CD4-positive, alpha-beta T cell (primary cell): ENCODE results near the gene EXO1. TPM values are rescaled to one million over a fixed set of nuclear protein-coding genes. Genes with fewer than 3 reads are reported as not detected.

Experiments
- ATAC-seq: fragments of 200-7000 bp; cut with Tn5 transposase; one replicate; pipeline ENCODE4 v1.10.0; 2022; ENCODE audit warnings: mild to moderate bottlenecking; ENCODE audit not compliant: poor library complexity
- CTCF ChIA-PET: fragments of 350-600 bp; sonication (Branson Sonifier 250); formaldehyde crosslinking; loops from one replicate; lab custom pipeline; 2021; ENCODE audit warnings: antibody characterized with exemption, inconsistent platforms; lab: Charles Lee
- POLR2A ChIA-PET: fragments of 350-600 bp; sonication (Branson Sonifier 250); formaldehyde crosslinking; loops from one replicate; lab custom pipeline; 2021; ENCODE audit warnings: antibody characterized with exemption, inconsistent platforms; lab: Charles Lee
- DNase-seq, 14 experiments: peaks; one replicate each; pipeline ENCODE4 v3.0.0-alpha.2; 2013 to 2020; ENCODE audit warnings: mixed read lengths in 2 of 14
- H3K27ac ChIP-seq, 2 donors: one replicate each; pipeline versions ENCODE4 v1.5.1 to v1.7.0; 2013; ENCODE audit warnings: low read length in 2 of 2, low read depth in 1 of 2, mild to moderate bottlenecking in 1 of 2
- H3K27me3 ChIP-seq, 2 experiments: 1 replicate in 1 of 2; 2 replicates in 1 of 2; pipeline versions ENCODE4 v1.6.1 to v1.7.0; 2013; ENCODE audit warnings: low read length in 2 of 2, control low read depth in 1 of 2, mild to moderate bottlenecking in 1 of 2, moderate library complexity in 1 of 2; ENCODE audit not compliant: insufficient read depth in 2 of 2, control insufficient read depth in 1 of 2
- H3K36me3 ChIP-seq: one replicate; pipeline ENCODE4 v1.6.1; 2013; ENCODE audit warnings: low read length, control low read depth; ENCODE audit not compliant: insufficient read depth
- H3K4me1 ChIP-seq: one replicate; pipeline ENCODE4 v1.6.1; 2013; ENCODE audit warnings: low read length, control low read depth; ENCODE audit not compliant: insufficient read depth
- H3K4me3 ChIP-seq: one replicate; pipeline ENCODE4 v1.5.1; 2013; ENCODE audit warnings: mild to moderate bottlenecking, low read length, moderate library complexity
- H3K9me3 ChIP-seq, 2 experiments: 1 replicate in 1 of 2; 2 replicates in 1 of 2; pipeline versions ENCODE4 v1.6.1 to v1.7.0; 2013; ENCODE audit warnings: low read length in 2 of 2, mild to moderate bottlenecking in 2 of 2, control low read depth in 1 of 2, moderate library complexity in 1 of 2; ENCODE audit not compliant: control insufficient read depth in 1 of 2, insufficient read depth in 1 of 2
- H3K27ac Mint-ChIP-seq: one replicate; pipeline ENCODE4 v1.8.0; 2020; ENCODE audit warnings: mixed read lengths
- H3K27me3 Mint-ChIP-seq: one replicate; pipeline ENCODE4 v1.8.0; 2021; ENCODE audit warnings: mixed read lengths
- H3K36me3 Mint-ChIP-seq: one replicate; pipeline ENCODE4 v1.8.0; 2021; ENCODE audit warnings: low read depth, mixed read lengths
- H3K4me1 Mint-ChIP-seq: one replicate; pipeline ENCODE4 v1.8.0; 2021; ENCODE audit warnings: low read depth, mixed read lengths
- H3K4me3 Mint-ChIP-seq: one replicate; pipeline ENCODE4 v1.8.0; 2020; ENCODE audit warnings: mild to moderate bottlenecking, mixed read lengths
- H3K9me3 Mint-ChIP-seq: one replicate; pipeline ENCODE4 v1.8.0; 2020; ENCODE audit warnings: mixed read lengths
- intact Hi-C, 2 experiments: fragments of 100-400 bp; cut with DNase I in 1 of 2; cut with micrococcal nuclease in 1 of 2; formaldehyde crosslinking; loops; one replicate each; pipeline versions ENCODE4 v1.15.1 to v1.9.0; 2023 to 2025; cut with DNase I, micrococcal nuclease
- total RNA-seq, 174 experiments: library from RNA in 2 of 174; stranded (reverse) in 2 of 174; gene quantifications; one replicate each; pipeline ENCODE4 v1.2.3 and lab custom pipeline; 2021 to 2026
- TF ChIP-seq, protein P1 (sequence below): fragments of 200-600 bp; IDR thresholded peaks from one replicate; pipeline ENCODE4 v1.8.0; 2022; ENCODE audit warnings: antibody characterized with exemption, mild to moderate bottlenecking

Gene EXO1
- total RNA-seq, 2 experiments from 2014 or later = 0.25 to 1.1 TPM

DNA sequence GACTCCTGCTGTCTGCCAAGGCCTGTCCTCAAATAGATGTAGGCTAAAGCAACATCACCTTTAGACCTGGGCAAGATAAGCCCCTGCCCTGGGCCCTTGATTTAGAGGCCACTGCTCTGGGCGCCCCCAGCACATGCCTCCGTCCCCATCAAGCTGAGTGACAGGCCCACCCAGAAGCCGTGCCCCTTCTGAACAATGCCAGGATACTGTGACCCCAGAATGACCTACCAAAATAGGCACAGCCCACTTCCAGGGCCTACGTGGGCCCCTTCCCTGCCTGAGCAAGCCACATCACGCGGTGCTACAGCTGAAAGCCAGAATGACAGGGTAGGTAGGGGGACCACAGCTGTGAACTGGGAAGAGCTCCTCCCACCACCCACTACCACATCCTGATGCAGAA lies 84.8 kb downstream of the EXO1 start:
- Mint-ChIP-seq H3K9me3 (no peaks in the 10 kb centered on the region), H3K27ac (no peak overlapping the region), H3K27me3 (no peaks in the 10 kb centered on the region), H3K4me1 (no peaks in the 10 kb centered on the region), H3K36me3 (no peaks in the 10 kb centered on the region), H3K4me3 (no peak overlapping the region)
- ChIA-PET CTCF (no interaction called here), POLR2A (no interaction called here)
- H3K27me3 ChIP-seq = no peaks in the 10 kb centered on the region
- H3K4me3 ChIP-seq = no peak overlapping the region
- TF ChIP-seq, protein P1, sequence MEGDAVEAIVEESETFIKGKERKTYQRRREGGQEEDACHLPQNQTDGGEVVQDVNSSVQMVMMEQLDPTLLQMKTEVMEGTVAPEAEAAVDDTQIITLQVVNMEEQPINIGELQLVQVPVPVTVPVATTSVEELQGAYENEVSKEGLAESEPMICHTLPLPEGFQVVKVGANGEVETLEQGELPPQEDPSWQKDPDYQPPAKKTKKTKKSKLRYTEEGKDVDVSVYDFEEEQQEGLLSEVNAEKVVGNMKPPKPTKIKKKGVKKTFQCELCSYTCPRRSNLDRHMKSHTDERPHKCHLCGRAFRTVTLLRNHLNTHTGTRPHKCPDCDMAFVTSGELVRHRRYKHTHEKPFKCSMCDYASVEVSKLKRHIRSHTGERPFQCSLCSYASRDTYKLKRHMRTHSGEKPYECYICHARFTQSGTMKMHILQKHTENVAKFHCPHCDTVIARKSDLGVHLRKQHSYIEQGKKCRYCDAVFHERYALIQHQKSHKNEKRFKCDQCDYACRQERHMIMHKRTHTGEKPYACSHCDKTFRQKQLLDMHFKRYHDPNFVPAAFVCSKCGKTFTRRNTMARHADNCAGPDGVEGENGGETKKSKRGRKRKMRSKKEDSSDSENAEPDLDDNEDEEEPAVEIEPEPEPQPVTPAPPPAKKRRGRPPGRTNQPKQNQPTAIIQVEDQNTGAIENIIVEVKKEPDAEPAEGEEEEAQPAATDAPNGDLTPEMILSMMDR = no peak
- no peaks in the 10 kb centered on the region for H3K36me3 ChIP-seq
- no peak for DNase-seq
- intact Hi-C loops = no loop called here
- no peaks in the 10 kb centered on the region for H3K9me3 ChIP-seq
- no peaks in the 10 kb centered on the region for H3K4me1 ChIP-seq
- no peak for ATAC-seq
- H3K27ac ChIP-seq = no peak overlapping the region

DNA sequence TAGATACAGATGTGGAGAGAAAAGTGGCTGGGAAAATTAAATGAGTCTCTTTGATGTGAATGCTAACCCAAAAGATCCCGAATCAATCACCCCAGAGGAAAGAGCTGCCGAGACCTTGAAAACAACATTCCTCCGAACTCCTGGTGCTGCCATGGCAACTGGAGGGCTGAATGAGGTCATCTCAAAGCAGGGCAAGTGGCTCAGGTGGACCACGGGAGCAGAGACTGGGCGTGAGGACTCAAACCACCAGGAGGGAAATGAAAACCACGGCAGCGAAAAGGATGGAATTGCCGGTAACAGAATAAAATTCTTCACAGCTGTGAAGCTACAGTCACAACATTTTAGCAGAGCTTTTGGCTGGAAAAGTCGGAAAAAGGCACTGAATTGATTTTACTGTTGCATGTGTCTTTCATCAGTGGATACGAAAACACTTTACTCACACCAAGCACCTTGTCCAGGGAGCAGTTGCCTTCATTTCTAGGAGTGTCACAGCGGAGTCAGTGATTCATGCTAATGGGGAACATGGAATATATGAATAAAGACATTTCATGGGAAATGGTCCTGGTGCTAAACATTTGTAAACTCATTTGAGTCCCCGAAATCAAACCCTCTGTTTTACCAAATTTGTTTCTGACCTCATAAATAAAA lies 86.3 kb downstream of the EXO1 start:
- intact Hi-C loops = no loop called here
- peaks cover 3% of the 10 kb centered on the region for H3K9me3 Mint-ChIP-seq
- POLR2A ChIA-PET = no interaction called here

DNA sequence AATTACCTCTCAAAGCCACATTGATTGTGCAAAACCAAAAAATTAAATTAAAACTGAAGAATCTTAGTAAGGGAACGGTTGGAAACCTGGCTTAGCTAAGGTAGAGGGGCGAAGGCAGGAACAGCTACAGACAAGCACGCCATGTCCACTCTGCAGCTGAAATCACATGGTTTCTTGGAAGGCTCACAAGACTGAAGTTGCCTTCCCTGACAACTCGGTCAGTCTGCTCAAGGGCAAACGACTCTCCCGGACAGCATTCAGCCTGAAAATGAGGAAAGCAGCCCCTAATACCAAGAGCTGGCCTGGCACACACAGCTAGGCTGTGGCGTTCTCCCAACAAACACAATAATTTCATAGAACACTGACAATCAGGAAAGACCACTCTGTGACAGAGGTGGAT lies 86.9 kb downstream of the EXO1 start:
- ATAC-seq (no peak), DNase-seq (no peak)
- Mint-ChIP-seq H3K9me3 (peaks cover 3% of the 10 kb centered on the region), H3K4me3 (no peak overlapping the region), H3K27ac (no peak overlapping the region), H3K27me3 (no peaks in the 10 kb centered on the region), H3K4me1 (no peaks in the 10 kb centered on the region), H3K36me3 (no peaks in the 10 kb centered on the region)
- no peaks in the 10 kb centered on the region for H3K36me3 ChIP-seq
- TF ChIP-seq, protein P1 = no peak
- POLR2A ChIA-PET = no interaction called here
- CTCF ChIA-PET = interaction anchor here (0.6 kb wide), 1 partner anchor 13 kb away, joined by 3 read pairs; no protein-coding TSS in a partner anchor
- no peaks in the 10 kb centered on the region for H3K27me3 ChIP-seq
- no peaks in the 10 kb centered on the region for H3K4me1 ChIP-seq
- no peak overlapping the region for H3K27ac ChIP-seq
- intact Hi-C loops = no loop called here
- H3K9me3 ChIP-seq = peaks cover 0 to 4% of the 10 kb centered on the region in 2 experiments
- no peak overlapping the region for H3K4me3 ChIP-seq

More for the DNA sequence above, 86.3 kb downstream of the EXO1 start:
- H3K27ac ChIP-seq = no peak overlapping the region
- H3K9me3 ChIP-seq = peaks cover 0 to 4% of the 10 kb centered on the region in 2 experiments
- Mint-ChIP-seq H3K36me3 (no peaks in the 10 kb centered on the region), H3K27me3 (no peaks in the 10 kb centered on the region), H3K27ac (no peak overlapping the region), H3K4me3 (no peak overlapping the region), H3K4me1 (no peaks in the 10 kb centered on the region)
- CTCF ChIA-PET = no interaction called here
- TF ChIP-seq, protein P1 = no peak
- H3K4me1 ChIP-seq = no peaks in the 10 kb centered on the region
- H3K27me3 ChIP-seq = no peaks in the 10 kb centered on the region
- no peak for ATAC-seq
- H3K4me3 ChIP-seq = no peak overlapping the region
- DNase-seq = no peak
- H3K36me3 ChIP-seq = no peaks in the 10 kb centered on the region

Other genes with a start within 250 kb of the EXO1 start
- 10 to 100 TPM in 1 of 2 experiments, 1 to 10 TPM in 1; 9.1 to 10.3 TPM for gene CHML, start 207.8 kb upstream of the EXO1 start, total RNA-seq
- 1 to 10 TPM; 1.9 to 2.3 TPM for gene OPN3, start 207.8 kb upstream of the EXO1 start, total RNA-seq
- gene WDR64, start 195.9 kb upstream of the EXO1 start, total RNA-seq = under 1 TPM in 1 of 2 experiments, not detected in 1; 0.67 TPM
- not detected for gene BECN2, start 109.6 kb downstream of the EXO1 start, total RNA-seq
- gene MAP1LC3C, start 150.9 kb downstream of the EXO1 start, total RNA-seq = not detected